ENCODE results near the gene RCC1. TPM values are rescaled to one million over a fixed set of nuclear protein-coding genes. Genes with fewer than 3 reads are reported as not detected.
"Not testable (repeated sequence)": the region's sequence is repeated elsewhere in the genome, so short reads cannot be mapped to it uniquely, and the experiment has no call there.

Gene RCC1
- total and polyA plus RNA-seq, 7 experiments from 2014 or later: 9.8 to 60.7 (median 13.6) TPM

GRCh38 chr1:28514445-28514933 is 8.6 kb downstream of the RCC1 start:
- intact Hi-C loops (cut with micrococcal nuclease): not testable (repeated sequence)
- H3K4me1 Mint-ChIP-seq: peaks cover 41 to 55% (median 45%) of the 10 kb centered on the region in 7 donors

GRCh38 chr1:28516518-28516956 is 10.7 kb downstream of the RCC1 start:
- ChIA-PET POLR2A (interaction anchor here (0.6 to 5.8 kb wide), 5 partner anchors 9 to 744 kb away, joined by 3 to 59 read pairs (median 4); partner anchors contain the start of genes RCC1 and STX12), CTCF (interaction anchor here (0.6 to 1.5 kb wide), 6 partner anchors 9 to 1347 kb away, joined by 3 to 8 read pairs (median 5); no protein-coding TSS in a partner anchor)
- H3K9me3 Mint-ChIP-seq: no peaks in the 10 kb centered on the region
- peaks cover 25 to 47% (median 31%) of the 10 kb centered on the region in 7 donors for H3K4me1 Mint-ChIP-seq
- Histone ChIP-seq H3K9me3 (ENCODE audit: control insufficient read depth in 2 of 3, low read length in 3 of 3) (no peaks in the 10 kb centered on the region), H3K4me1 (ENCODE audit: control insufficient read depth in 2 of 2, insufficient read depth in 2 of 2, low read length in 2 of 2) (peaks cover 14% of the 10 kb centered on the region in 2 donors), H3K4me3 (ENCODE audit: low read length) (no peak overlapping the region), H3K27me3 (ENCODE audit: control insufficient read depth in 2 of 2, insufficient read depth in 2 of 2, low read length in 2 of 2) (no peaks in the 10 kb centered on the region), H3K27ac (ENCODE audit: low read depth, low read length) (no peak overlapping the region), H3K36me3 (ENCODE audit: control insufficient read depth in 2 of 3, insufficient read depth in 3 of 3, low read length in 3 of 3) (peaks cover 0 to 23% (median 5%) of the 10 kb centered on the region in 3 experiments)
- H3K36me3 Mint-ChIP-seq: peaks cover 0 to 18% (median 13%) of the 10 kb centered on the region in 5 donors
- intact Hi-C loops (cut with micrococcal nuclease): loop anchor here in 1 of 2 donors (5.0 kb wide), 1 partner anchor 271 kb away; no protein-coding TSS in a partner anchor
- peak overlapping the region in 6 of 9 donors; percentile 37 to 91 (median 73) for H3K27ac Mint-ChIP-seq
- ATAC-seq (no peak), DNase-seq (no peak)
- no peaks in the 10 kb centered on the region for H3K27me3 Mint-ChIP-seq
- peak overlapping the region in 3 of 10 donors; percentile 11 to 56 (median 43) for H3K4me3 Mint-ChIP-seq

More at GRCh38 chr1:28514445-28514933, 8.6 kb downstream of the RCC1 start:
- H3K9me3 ChIP-seq (ENCODE audit: control insufficient read depth in 2 of 3, low read length in 3 of 3); H3K27me3 ChIP-seq (ENCODE audit: control insufficient read depth in 2 of 2, insufficient read depth in 2 of 2, low read length in 2 of 2); H3K4me3 ChIP-seq (ENCODE audit: low read length); DNase-seq; H3K27ac ChIP-seq (ENCODE audit: low read depth, low read length); H3K9me3 Mint-ChIP-seq; H3K4me3 Mint-ChIP-seq; POLR2A ChIA-PET; ATAC-seq; H3K27me3 Mint-ChIP-seq: not testable (repeated sequence)
- Mint-ChIP-seq H3K27ac (peak overlapping the region in 5 of 9 donors; percentile 12 to 42 (median 23)), H3K36me3 (peaks cover 0 to 34% (median 29%) of the 10 kb centered on the region in 5 donors)
- Histone ChIP-seq H3K36me3 (ENCODE audit: control insufficient read depth in 2 of 3, insufficient read depth in 3 of 3, low read length in 3 of 3) (peaks cover 10 to 43% (median 18%) of the 10 kb centered on the region in 3 experiments), H3K4me1 (ENCODE audit: control insufficient read depth in 2 of 2, insufficient read depth in 2 of 2, low read length in 2 of 2) (peaks cover 31 to 32% of the 10 kb centered on the region in 2 donors)
- CTCF ChIA-PET: interaction anchor here (0.6 kb wide), 1 partner anchor 1181 kb away, joined by 3 read pairs; no protein-coding TSS in a partner anchor

- H3K4me3 Mint-ChIP-seq: peak overlapping the region; percentile 76 to 90 (median 88)
- ChIA-PET CTCF (interaction anchor here (0.6 to 1.6 kb wide), 8 partner anchors 10 to 532 kb away, joined by 3 to 8 read pairs (median 4); no protein-coding TSS in a partner anchor), POLR2A (interaction anchor here (0.7 to 5.8 kb wide), 4 partner anchors 10 to 131 kb away, joined by 4 to 59 read pairs (median 18); partner anchors contain the start of genes RCC1, RNU11 and TAF12)
- H3K36me3 Mint-ChIP-seq: peaks cover 0 to 14% (median 6%) of the 10 kb centered on the region in 5 donors
- peak overlapping the region; percentile 81 for H3K4me3 ChIP-seq (ENCODE audit: low read length)
- intact Hi-C loops (cut with micrococcal nuclease): loop anchor here in 1 of 2 donors (1.0 to 5.0 kb wide), 2 partner anchors 8 to 270 kb away; no protein-coding TSS in a partner anchor
- no peaks in the 10 kb centered on the region for H3K27me3 ChIP-seq (ENCODE audit: control insufficient read depth in 2 of 2, insufficient read depth in 2 of 2, low read length in 2 of 2)
- no peak for DNase-seq
- peak overlapping the region; percentile 31 to 91 (median 68) for H3K27ac Mint-ChIP-seq
- no peaks in the 10 kb centered on the region for H3K9me3 ChIP-seq (ENCODE audit: control insufficient read depth in 2 of 3, low read length in 3 of 3)
- H3K4me1 ChIP-seq (ENCODE audit: control insufficient read depth in 2 of 2, insufficient read depth in 2 of 2, low read length in 2 of 2): peaks cover 9 to 10% of the 10 kb centered on the region in 2 donors
- peaks cover 20 to 47% (median 26%) of the 10 kb centered on the region in 7 donors for H3K4me1 Mint-ChIP-seq
- no peaks in the 10 kb centered on the region for H3K27me3 Mint-ChIP-seq
- no peaks in the 10 kb centered on the region for H3K9me3 Mint-ChIP-seq
- peak overlapping the region; percentile 76 for H3K27ac ChIP-seq (ENCODE audit: low read depth, low read length)
- H3K36me3 ChIP-seq (ENCODE audit: control insufficient read depth in 2 of 3, insufficient read depth in 3 of 3, low read length in 3 of 3): peaks cover 0 to 16% (median 5%) of the 10 kb centered on the region in 3 experiments
- ATAC-seq: no peak
Observed at GRCh38 chr1:28517649-28517999, 11.8 kb downstream of the RCC1 start.

- H3K36me3 ChIP-seq (ENCODE audit: control insufficient read depth in 2 of 3, insufficient read depth in 3 of 3, low read length in 3 of 3): peaks cover 0 to 11% (median 5%) of the 10 kb centered on the region in 3 experiments
- peaks cover 9 to 10% of the 10 kb centered on the region in 2 donors for H3K4me1 ChIP-seq (ENCODE audit: control insufficient read depth in 2 of 2, insufficient read depth in 2 of 2, low read length in 2 of 2)
- Mint-ChIP-seq H3K36me3 (peaks cover 0 to 13% (median 5%) of the 10 kb centered on the region in 5 donors), H3K9me3 (no peaks in the 10 kb centered on the region), H3K27ac (peak overlapping the region; percentile 59 to 91 (median 83)), H3K4me3 (peak overlapping the region; percentile 76 to 91 (median 88)), H3K4me1 (peaks cover 16 to 46% (median 23%) of the 10 kb centered on the region in 7 donors), H3K27me3 (no peaks in the 10 kb centered on the region)
- intact Hi-C loops (cut with micrococcal nuclease): loop anchor here (1.0 to 5.0 kb wide), 12 partner anchors 9 to 359 kb away; partner anchors contain the start of genes RCC1 (in 2 of the 2), TAF12 (in 2 of the 2) and YTHDF2 (in 1 of the 2)
- DNase-seq (peak; percentile 77 to 94 (median 84)), ATAC-seq (peak; percentile 95)
- ChIA-PET CTCF (interaction anchor here (0.6 to 1.6 kb wide), 5 partner anchors 10 to 359 kb away, joined by 3 to 8 read pairs (median 5); no protein-coding TSS in a partner anchor), POLR2A (interaction anchor here (0.8 to 5.8 kb wide), 8 partner anchors 11 to 663 kb away, joined by 3 to 59 read pairs (median 5); partner anchors contain the start of genes RCC1, SRSF4, TAF12 and TRNAU1AP)
- H3K27me3 ChIP-seq (ENCODE audit: control insufficient read depth in 2 of 2, insufficient read depth in 2 of 2, low read length in 2 of 2): no peaks in the 10 kb centered on the region
- peak overlapping the region; percentile 81 for H3K4me3 ChIP-seq (ENCODE audit: low read length)
- H3K9me3 ChIP-seq (ENCODE audit: control insufficient read depth in 2 of 3, low read length in 3 of 3): no peaks in the 10 kb centered on the region
- peak overlapping the region; percentile 76 for H3K27ac ChIP-seq (ENCODE audit: low read depth, low read length)
Observed at GRCh38 chr1:28518000-28518744, 12.3 kb downstream of the RCC1 start.

GRCh38 chr1:28518745-28519341 is 13.0 kb downstream of the RCC1 start:
- Histone ChIP-seq H3K27me3 (ENCODE audit: control insufficient read depth in 2 of 2, insufficient read depth in 2 of 2, low read length in 2 of 2) (no peaks in the 10 kb centered on the region), H3K36me3 (ENCODE audit: control insufficient read depth in 2 of 3, insufficient read depth in 3 of 3, low read length in 3 of 3) (peaks cover 0 to 4% (median 0%) of the 10 kb centered on the region in 3 experiments), H3K4me1 (ENCODE audit: control insufficient read depth in 2 of 2, insufficient read depth in 2 of 2, low read length in 2 of 2) (peaks cover 9 to 10% of the 10 kb centered on the region in 2 donors), H3K9me3 (ENCODE audit: control insufficient read depth in 2 of 3, low read length in 3 of 3) (no peaks in the 10 kb centered on the region), H3K4me3 (ENCODE audit: low read length) (peak overlapping the region; percentile 63), H3K27ac (ENCODE audit: low read depth, low read length) (peak overlapping the region; percentile 76)
- Mint-ChIP-seq H3K4me3 (peak overlapping the region; percentile 69 to 91 (median 82)), H3K4me1 (peaks cover 16 to 51% (median 23%) of the 10 kb centered on the region in 7 donors), H3K27me3 (no peaks in the 10 kb centered on the region), H3K27ac (peak overlapping the region in 8 of 9 donors; percentile 59 to 89 (median 78)), H3K36me3 (peaks cover 0 to 15% (median 5%) of the 10 kb centered on the region in 5 donors), H3K9me3 (no peaks in the 10 kb centered on the region)
- DNase-seq (peak in 2 of 9 donors; percentile 13 to 60), ATAC-seq (peak; percentile 36)
- ChIA-PET CTCF (interaction anchor here (0.6 to 1.6 kb wide), 4 partner anchors 13 to 86 kb away, joined by 3 to 7 read pairs (median 4); no protein-coding TSS in a partner anchor), POLR2A (interaction anchor here (0.8 to 5.8 kb wide), 8 partner anchors 11 to 663 kb away, joined by 3 to 59 read pairs (median 5); partner anchors contain the start of genes RCC1, SRSF4, TAF12 and TRNAU1AP)
- intact Hi-C loops (cut with micrococcal nuclease): loop anchor here (1.0 to 5.0 kb wide), 12 partner anchors 13 to 358 kb away; partner anchors contain the start of genes RCC1 (in 2 of the 2), TAF12 (in 2 of the 2), TRNAU1AP (in 1 of the 2) and YTHDF2 (in 1 of the 2)

Data from naive thymus-derived CD4-positive, alpha-beta T cell (primary cell).